ENCODE data around the gene GPR65.

Gene GPR65

GRCh38 chr14:88005050-88005481 is at the start of gene GPR65:
Gene GPR65 (plus strand): TSS chr14:88005135. CDS start chr14:88010848, 5,713 bp downstream.
- DNase-seq, result no peak

- no peak for DNase-seq
Measured at GRCh38 chr14:87955501-87955900, 49.4 kb upstream of the GPR65 start.

GRCh38 chr14:87960013-87960787 is 44.7 kb upstream of the GPR65 start:
- no peak for DNase-seq

GRCh38 chr14:87961246-87961645 is 43.7 kb upstream of the GPR65 start:
- DNase-seq, result no peak

- DNase-seq, result no peak
Measured at GRCh38 chr14:87966816-87967215, 38.1 kb upstream of the GPR65 start.

- no peak for DNase-seq
Measured at GRCh38 chr14:87967496-87967895, 37.4 kb upstream of the GPR65 start.

- no peak for DNase-seq
Measured at GRCh38 chr14:87971010-87971409, 33.9 kb upstream of the GPR65 start.

- DNase-seq, result no peak
Measured at GRCh38 chr14:87975636-87976035, 29.3 kb upstream of the GPR65 start.

- DNase-seq, result no peak
Measured at GRCh38 chr14:87979689-87980088, 25.2 kb upstream of the GPR65 start.

- DNase-seq, result no peak
Measured at GRCh38 chr14:87989221-87989955, 15.5 kb upstream of the GPR65 start.

GRCh38 chr14:87989956-87990299 is 15.0 kb upstream of the GPR65 start:
- no peak for DNase-seq

GRCh38 chr14:87990682-87991081 is 14.3 kb upstream of the GPR65 start:
- DNase-seq, result no peak

GRCh38 chr14:87992346-87992717 is 12.6 kb upstream of the GPR65 start:
- DNase-seq, result no peak

GRCh38 chr14:87992718-87993628 is 12.0 kb upstream of the GPR65 start, which contains the start of gene GALC:
Gene GALC (minus strand): TSS chr14:87993182. CDS start chr14:87993164, 18 bp downstream.
- peak; percentile 95 for DNase-seq

- DNase-seq, result no peak
Measured at GRCh38 chr14:87994974-87995373, 10.0 kb upstream of the GPR65 start.

- DNase-seq, result no peak
Measured at GRCh38 chr14:87995500-87996290, 9.2 kb upstream of the GPR65 start.

GRCh38 chr14:87996291-87996592 is 8.7 kb upstream of the GPR65 start:
- DNase-seq, result no peak

- no peak for DNase-seq
Measured at GRCh38 chr14:87998482-87998881, 6.5 kb upstream of the GPR65 start.

GRCh38 chr14:87999277-87999676 is 5.7 kb upstream of the GPR65 start:
- DNase-seq, result no peak

GRCh38 chr14:88002421-88003075 is 2.4 kb upstream of the GPR65 start:
- DNase-seq, result no peak

- no peak for DNase-seq
Measured at GRCh38 chr14:88003425-88003824, 1.5 kb upstream of the GPR65 start.

- DNase-seq, result no peak
Measured at GRCh38 chr14:88004506-88005036, 364 bp upstream of the GPR65 start.
